ENCODE results near the gene RIMS4. TPM values are rescaled to one million over a fixed set of nuclear protein-coding genes. Genes with fewer than 3 reads are reported as not detected.

Gene RIMS4
- polyA plus RNA-seq, 1 experiment: not detected

DNA sequence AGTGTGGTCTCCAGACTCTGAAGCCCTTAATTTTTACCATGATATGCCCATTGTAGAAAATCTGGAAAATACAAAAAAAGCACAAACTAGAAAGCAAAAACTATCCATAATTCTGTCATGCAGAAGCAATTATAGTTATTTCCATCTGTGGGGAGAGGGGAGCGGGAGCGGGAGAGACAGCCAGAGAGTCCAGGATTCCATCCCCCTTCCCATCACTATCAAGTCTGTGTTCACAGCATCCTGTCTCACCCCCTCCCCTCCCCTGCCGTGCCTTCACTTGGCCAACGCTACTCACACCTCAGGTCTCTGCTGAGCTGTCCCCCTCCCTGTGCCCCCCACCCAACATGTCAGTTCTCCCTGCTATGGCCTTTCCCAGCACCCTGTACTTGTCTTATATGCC, 14.5 kb downstream of the RIMS4 start:
- TF ChIP-seq, protein P1, sequence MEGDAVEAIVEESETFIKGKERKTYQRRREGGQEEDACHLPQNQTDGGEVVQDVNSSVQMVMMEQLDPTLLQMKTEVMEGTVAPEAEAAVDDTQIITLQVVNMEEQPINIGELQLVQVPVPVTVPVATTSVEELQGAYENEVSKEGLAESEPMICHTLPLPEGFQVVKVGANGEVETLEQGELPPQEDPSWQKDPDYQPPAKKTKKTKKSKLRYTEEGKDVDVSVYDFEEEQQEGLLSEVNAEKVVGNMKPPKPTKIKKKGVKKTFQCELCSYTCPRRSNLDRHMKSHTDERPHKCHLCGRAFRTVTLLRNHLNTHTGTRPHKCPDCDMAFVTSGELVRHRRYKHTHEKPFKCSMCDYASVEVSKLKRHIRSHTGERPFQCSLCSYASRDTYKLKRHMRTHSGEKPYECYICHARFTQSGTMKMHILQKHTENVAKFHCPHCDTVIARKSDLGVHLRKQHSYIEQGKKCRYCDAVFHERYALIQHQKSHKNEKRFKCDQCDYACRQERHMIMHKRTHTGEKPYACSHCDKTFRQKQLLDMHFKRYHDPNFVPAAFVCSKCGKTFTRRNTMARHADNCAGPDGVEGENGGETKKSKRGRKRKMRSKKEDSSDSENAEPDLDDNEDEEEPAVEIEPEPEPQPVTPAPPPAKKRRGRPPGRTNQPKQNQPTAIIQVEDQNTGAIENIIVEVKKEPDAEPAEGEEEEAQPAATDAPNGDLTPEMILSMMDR (IDR thresholded peaks at IDR 0.05; ENCODE audit: low read depth, low read length): no peak
- H3K27me3 ChIP-seq (ENCODE audit: control insufficient read depth, insufficient read depth, low read length): peaks cover 12% of the 10 kb centered on the region
- ChIA-PET POLR2A (no interaction called here), CTCF (no interaction called here)
- no peak overlapping the region for H3K4me3 ChIP-seq (ENCODE audit: low read depth, low read length)
- H3K9me3 ChIP-seq (ENCODE audit: control insufficient read depth, insufficient read depth, low read length): no peaks in the 10 kb centered on the region
- DNase-seq (ENCODE audit: low read depth, low spot score): no peak
- H3K27ac ChIP-seq (ENCODE audit: low read depth, low read length): no peak overlapping the region

- no peaks in the 10 kb centered on the region for H3K9me3 ChIP-seq (ENCODE audit: control insufficient read depth, insufficient read depth, low read length)
- ChIA-PET CTCF (no interaction called here), POLR2A (interaction anchor here (0.7 kb wide), 1 partner anchor 40 kb away, joined by 5 read pairs; no protein-coding TSS in a partner anchor)
These were observed 17.6 kb downstream of the RIMS4 start for GRCh38 chr20:44792796-44793195.

GRCh38 chr20:44790638-44791393, 19.5 kb downstream of the RIMS4 start:
- Histone ChIP-seq H3K9me3 (ENCODE audit: control insufficient read depth, insufficient read depth, low read length) (no peaks in the 10 kb centered on the region), H3K27ac (ENCODE audit: low read depth, low read length) (no peak overlapping the region), H3K4me3 (ENCODE audit: low read depth, low read length) (no peak overlapping the region), H3K27me3 (ENCODE audit: control insufficient read depth, insufficient read depth, low read length) (peaks cover 11% of the 10 kb centered on the region)
- ChIA-PET POLR2A (no interaction called here), CTCF (no interaction called here)
- TF ChIP-seq, protein P1 (IDR thresholded peaks at IDR 0.05; ENCODE audit: low read depth, low read length): no peak
- no peak for DNase-seq (ENCODE audit: low read depth, low spot score)

More at GRCh38 chr20:44792796-44793195, 17.6 kb downstream of the RIMS4 start:
- TF ChIP-seq, protein P1 (IDR thresholded peaks at IDR 0.05; ENCODE audit: low read depth, low read length): no peak
- Histone ChIP-seq H3K27me3 (ENCODE audit: control insufficient read depth, insufficient read depth, low read length) (peaks cover 12% of the 10 kb centered on the region), H3K27ac (ENCODE audit: low read depth, low read length) (no peak overlapping the region), H3K4me3 (ENCODE audit: low read depth, low read length) (no peak overlapping the region)
- DNase-seq (ENCODE audit: low read depth, low spot score): no peak

DNA sequence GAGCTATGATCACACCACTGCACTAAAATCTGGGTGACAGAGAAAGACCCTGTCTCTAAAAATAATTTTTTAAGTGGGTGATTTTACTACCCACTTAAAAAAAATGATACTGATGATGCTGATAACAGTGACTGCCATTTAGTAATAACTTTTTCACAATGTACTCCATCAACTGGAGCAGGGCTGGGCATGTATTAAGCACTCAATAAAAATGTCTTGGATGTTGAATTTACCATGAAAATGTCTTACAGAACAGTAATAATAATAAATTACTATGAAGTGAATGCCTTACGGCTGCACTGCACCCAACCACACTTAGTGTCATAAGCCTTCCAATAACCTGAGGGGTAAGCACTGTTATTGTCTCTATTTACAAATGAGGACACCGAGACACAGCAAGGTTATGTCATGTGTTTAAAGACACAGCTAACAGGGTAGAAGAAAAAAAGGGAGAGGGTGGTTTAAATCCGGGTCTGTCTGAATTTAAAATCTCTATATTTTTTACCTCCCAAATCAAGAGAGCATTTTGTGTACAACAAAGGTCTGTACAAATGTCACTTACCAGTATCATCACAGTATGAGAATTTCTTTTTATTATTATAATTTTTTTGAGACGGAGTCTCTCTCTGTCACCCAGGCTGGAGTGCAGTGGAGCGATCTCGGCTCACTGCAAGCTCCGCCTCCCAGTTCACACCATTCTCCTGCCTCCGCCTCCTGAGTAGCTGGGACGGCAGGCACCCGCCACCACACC, 21.5 kb downstream of the RIMS4 start:
- H3K9me3 ChIP-seq (ENCODE audit: control insufficient read depth, insufficient read depth, low read length): no peaks in the 10 kb centered on the region
- H3K4me3 ChIP-seq (ENCODE audit: low read depth, low read length): no peak overlapping the region
- ChIA-PET CTCF (no interaction called here), POLR2A (no interaction called here)
- DNase-seq (ENCODE audit: low read depth, low spot score): no peak
- TF ChIP-seq, protein P1 (IDR thresholded peaks at IDR 0.05; ENCODE audit: low read depth, low read length): no peak
- no peak overlapping the region for H3K27ac ChIP-seq (ENCODE audit: low read depth, low read length)
- H3K27me3 ChIP-seq (ENCODE audit: control insufficient read depth, insufficient read depth, low read length): peaks cover 5% of the 10 kb centered on the region

- ChIA-PET CTCF (interaction anchor here (0.6 kb wide), 1 partner anchor 666 kb away, joined by 3 read pairs; no protein-coding TSS in a partner anchor), POLR2A (no interaction called here)
- TF ChIP-seq, protein P1 (IDR thresholded peaks at IDR 0.05; ENCODE audit: low read depth, low read length): no peak
These were observed 23.0 kb downstream of the RIMS4 start for GRCh38 chr20:44787299-44787698.

More at GRCh38 chr20:44787299-44787698, 23.0 kb downstream of the RIMS4 start:
- Histone ChIP-seq H3K27me3 (ENCODE audit: control insufficient read depth, insufficient read depth, low read length) (peaks cover 7% of the 10 kb centered on the region), H3K4me3 (ENCODE audit: low read depth, low read length) (no peak overlapping the region), H3K27ac (ENCODE audit: low read depth, low read length) (no peak overlapping the region), H3K9me3 (ENCODE audit: control insufficient read depth, insufficient read depth, low read length) (no peaks in the 10 kb centered on the region)
- DNase-seq (ENCODE audit: low read depth, low spot score): no peak
